Measurements from ENCODE around the gene ITPR2. TPM values are rescaled to one million over a fixed set of nuclear protein-coding genes. Genes with fewer than 3 reads are reported as not detected.

Gene ITPR2
- total RNA-seq, 1 donor from 2014 or later = 48.1 TPM

DNA sequence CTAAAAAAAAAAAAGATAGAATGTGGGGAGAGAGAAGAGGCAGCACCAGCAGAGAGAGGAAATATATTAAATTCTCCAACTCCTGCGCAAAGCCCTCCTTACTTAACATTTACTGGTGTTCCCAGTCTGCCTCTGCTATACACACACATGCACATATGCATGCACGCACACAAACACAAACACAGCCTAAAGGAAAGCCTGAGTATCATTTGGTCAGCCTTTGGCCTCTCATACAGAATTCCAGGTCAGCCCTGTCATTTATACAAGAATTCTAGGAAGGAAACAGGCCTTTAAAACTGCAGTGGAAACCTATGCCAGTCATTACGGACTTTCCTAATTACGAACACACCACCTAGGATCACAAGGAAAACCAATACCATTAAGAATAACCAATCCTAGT, 269.4 kb downstream of the ITPR2 start:
- Histone ChIP-seq H3K4me3 (no peak overlapping the region), H3K36me3 (no peaks in the 10 kb centered on the region), H3K9me3 (no peaks in the 10 kb centered on the region), H3K27ac (no peak overlapping the region), H3K4me1 (no peaks in the 10 kb centered on the region), H3K27me3 (no peaks in the 10 kb centered on the region)
- DNase-seq (ENCODE audit: extremely low spot score in 2 of 2) = no peak
- no peak for TF ChIP-seq POLR2AphosphoS5 (IDR thresholded peaks at IDR 0.05; ENCODE audit: insufficient read depth in 1 of 2, low read depth in 1 of 2)
- TF ChIP-seq POLR2A (IDR thresholded peaks at IDR 0.05) = no peak
- TF ChIP-seq, protein P1, sequence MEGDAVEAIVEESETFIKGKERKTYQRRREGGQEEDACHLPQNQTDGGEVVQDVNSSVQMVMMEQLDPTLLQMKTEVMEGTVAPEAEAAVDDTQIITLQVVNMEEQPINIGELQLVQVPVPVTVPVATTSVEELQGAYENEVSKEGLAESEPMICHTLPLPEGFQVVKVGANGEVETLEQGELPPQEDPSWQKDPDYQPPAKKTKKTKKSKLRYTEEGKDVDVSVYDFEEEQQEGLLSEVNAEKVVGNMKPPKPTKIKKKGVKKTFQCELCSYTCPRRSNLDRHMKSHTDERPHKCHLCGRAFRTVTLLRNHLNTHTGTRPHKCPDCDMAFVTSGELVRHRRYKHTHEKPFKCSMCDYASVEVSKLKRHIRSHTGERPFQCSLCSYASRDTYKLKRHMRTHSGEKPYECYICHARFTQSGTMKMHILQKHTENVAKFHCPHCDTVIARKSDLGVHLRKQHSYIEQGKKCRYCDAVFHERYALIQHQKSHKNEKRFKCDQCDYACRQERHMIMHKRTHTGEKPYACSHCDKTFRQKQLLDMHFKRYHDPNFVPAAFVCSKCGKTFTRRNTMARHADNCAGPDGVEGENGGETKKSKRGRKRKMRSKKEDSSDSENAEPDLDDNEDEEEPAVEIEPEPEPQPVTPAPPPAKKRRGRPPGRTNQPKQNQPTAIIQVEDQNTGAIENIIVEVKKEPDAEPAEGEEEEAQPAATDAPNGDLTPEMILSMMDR (IDR thresholded peaks at IDR 0.05) = no peak
- intact Hi-C loops (cut with DNase I) = no loop called here

DNA sequence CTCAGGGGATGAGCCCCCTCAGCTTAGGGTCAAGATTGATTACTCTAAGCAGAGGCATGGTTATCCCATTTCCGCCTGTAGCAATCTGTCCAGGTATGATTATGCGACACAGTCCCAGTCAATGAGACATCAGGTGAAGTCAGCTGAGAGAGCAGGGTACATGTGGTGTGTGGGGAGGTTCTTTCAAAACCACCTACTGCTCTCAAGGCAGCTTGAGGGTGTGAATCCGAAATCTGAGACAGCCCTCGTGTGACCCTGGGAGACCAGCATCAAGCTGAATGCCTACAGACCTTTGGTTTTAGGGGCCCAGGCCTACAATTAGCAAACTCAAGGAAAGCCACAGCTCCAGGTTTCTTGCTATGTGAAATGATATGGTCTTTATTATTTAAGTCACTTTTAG, 275.7 kb downstream of the ITPR2 start:
- intact Hi-C loops (cut with DNase I) = no loop called here
- no peak overlapping the region for H3K4me3 ChIP-seq
- no peak for DNase-seq (ENCODE audit: extremely low spot score in 2 of 2)

DNA sequence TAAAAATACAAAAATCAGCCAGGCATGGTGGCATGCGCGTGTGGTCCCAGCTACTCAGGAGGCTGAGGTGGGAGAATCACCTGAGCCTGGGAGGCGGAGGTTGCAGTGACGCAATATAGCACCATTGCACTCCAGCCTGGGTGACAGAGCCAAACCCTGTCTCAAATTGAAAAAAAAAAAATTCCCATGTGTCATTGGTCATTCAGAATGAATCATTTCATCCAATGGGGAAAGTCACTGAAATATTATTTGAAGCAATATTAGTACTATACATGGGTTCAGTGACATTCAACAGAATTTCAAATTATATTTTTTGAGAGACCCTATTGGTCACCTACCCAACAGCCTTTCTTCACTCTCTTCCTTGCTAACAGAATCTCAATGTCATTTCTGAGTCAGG, 276.1 kb downstream of the ITPR2 start:
- Histone ChIP-seq H3K4me1 (no peaks in the 10 kb centered on the region), H3K27me3 (no peaks in the 10 kb centered on the region), H3K36me3 (peaks cover 0 to 8% of the 10 kb centered on the region in 2 donors), H3K27ac (no peak overlapping the region), H3K9me3 (no peaks in the 10 kb centered on the region), H3K4me3 (no peak overlapping the region)
- no peak for DNase-seq (ENCODE audit: extremely low spot score in 2 of 2)
- TF ChIP-seq, protein P1 (IDR thresholded peaks at IDR 0.05) = no peak
- TF ChIP-seq POLR2AphosphoS5 (IDR thresholded peaks at IDR 0.05; ENCODE audit: insufficient read depth in 1 of 2, low read depth in 1 of 2) (no peak), POLR2A (IDR thresholded peaks at IDR 0.05) (no peak)
- intact Hi-C loops (cut with DNase I) = no loop called here

More for the DNA sequence above, 275.7 kb downstream of the ITPR2 start:
- H3K9me3 ChIP-seq = no peaks in the 10 kb centered on the region
- TF ChIP-seq POLR2A (IDR thresholded peaks at IDR 0.05) (no peak), POLR2AphosphoS5 (IDR thresholded peaks at IDR 0.05; ENCODE audit: insufficient read depth in 1 of 2, low read depth in 1 of 2) (no peak)
- TF ChIP-seq, protein P1 (IDR thresholded peaks at IDR 0.05) = no peak
- H3K27ac ChIP-seq = no peak overlapping the region
- H3K27me3 ChIP-seq = no peaks in the 10 kb centered on the region
- peaks cover 0 to 8% of the 10 kb centered on the region in 2 donors for H3K36me3 ChIP-seq
- H3K4me1 ChIP-seq = no peaks in the 10 kb centered on the region

DNA sequence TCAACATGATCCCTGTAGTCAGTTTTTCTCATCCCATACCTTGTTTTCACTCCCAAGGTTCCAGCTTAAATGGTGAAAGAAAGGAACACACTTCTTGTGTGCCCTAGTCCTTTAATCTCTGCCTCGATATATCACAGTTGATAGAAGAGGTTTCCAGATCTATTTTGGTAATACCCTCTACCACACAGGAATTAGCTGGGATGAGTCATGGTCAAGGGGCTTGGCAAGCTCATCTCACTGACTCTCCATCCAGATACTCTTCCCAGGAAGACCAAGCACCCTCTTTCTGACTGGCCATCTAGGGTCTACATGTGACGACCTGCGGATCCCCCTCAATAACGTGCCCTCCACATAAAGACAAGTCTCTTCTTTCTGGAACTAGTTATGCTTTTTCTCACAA, 277.9 kb downstream of the ITPR2 start:
- DNase-seq (ENCODE audit: extremely low spot score in 2 of 2) = no peak
- intact Hi-C loops (cut with DNase I) = no loop called here

DNA sequence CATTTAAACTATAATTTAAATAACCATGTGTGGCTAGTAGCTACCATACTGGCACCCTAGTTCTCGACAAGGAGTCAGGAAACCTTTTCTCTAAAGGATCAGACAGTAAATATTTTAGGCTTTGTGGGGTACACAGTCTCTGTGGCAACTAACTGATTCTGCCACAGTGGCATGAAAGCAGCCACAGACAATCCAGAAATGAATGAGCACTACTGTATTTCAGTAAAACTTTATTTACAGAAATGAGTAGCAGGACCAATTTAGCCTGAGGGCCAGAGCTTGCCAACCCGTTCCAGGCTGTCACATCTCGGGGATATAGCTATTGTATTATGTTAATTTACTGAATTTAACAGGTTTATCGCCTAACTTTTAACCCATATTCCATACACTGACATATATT, 278.7 kb downstream of the ITPR2 start:
- H3K27ac ChIP-seq = no peak overlapping the region
- H3K4me1 ChIP-seq = no peaks in the 10 kb centered on the region
- no peak overlapping the region for H3K4me3 ChIP-seq
- no peak for DNase-seq (ENCODE audit: extremely low spot score in 2 of 2)
- intact Hi-C loops (cut with DNase I) = no loop called here
- H3K9me3 ChIP-seq = no peaks in the 10 kb centered on the region
- no peaks in the 10 kb centered on the region for H3K27me3 ChIP-seq
- TF ChIP-seq POLR2A (IDR thresholded peaks at IDR 0.05) = no peak
- TF ChIP-seq, protein P1 (IDR thresholded peaks at IDR 0.05) = no peak
- no peak for TF ChIP-seq POLR2AphosphoS5 (IDR thresholded peaks at IDR 0.05; ENCODE audit: insufficient read depth in 1 of 2, low read depth in 1 of 2)
- peaks cover 0 to 8% of the 10 kb centered on the region in 2 donors for H3K36me3 ChIP-seq

More for the DNA sequence above, 277.9 kb downstream of the ITPR2 start:
- Histone ChIP-seq H3K27me3 (no peaks in the 10 kb centered on the region), H3K9me3 (no peaks in the 10 kb centered on the region), H3K4me3 (no peak overlapping the region), H3K27ac (no peak overlapping the region), H3K36me3 (peaks cover 0 to 8% of the 10 kb centered on the region in 2 donors), H3K4me1 (no peaks in the 10 kb centered on the region)
- TF ChIP-seq POLR2A (IDR thresholded peaks at IDR 0.05) (no peak), POLR2AphosphoS5 (IDR thresholded peaks at IDR 0.05; ENCODE audit: insufficient read depth in 1 of 2, low read depth in 1 of 2) (no peak)
- TF ChIP-seq, protein P1 (IDR thresholded peaks at IDR 0.05) = no peak
